ENCODE measurements around the gene BUB1B.

The BUB1B gene

DNA sequence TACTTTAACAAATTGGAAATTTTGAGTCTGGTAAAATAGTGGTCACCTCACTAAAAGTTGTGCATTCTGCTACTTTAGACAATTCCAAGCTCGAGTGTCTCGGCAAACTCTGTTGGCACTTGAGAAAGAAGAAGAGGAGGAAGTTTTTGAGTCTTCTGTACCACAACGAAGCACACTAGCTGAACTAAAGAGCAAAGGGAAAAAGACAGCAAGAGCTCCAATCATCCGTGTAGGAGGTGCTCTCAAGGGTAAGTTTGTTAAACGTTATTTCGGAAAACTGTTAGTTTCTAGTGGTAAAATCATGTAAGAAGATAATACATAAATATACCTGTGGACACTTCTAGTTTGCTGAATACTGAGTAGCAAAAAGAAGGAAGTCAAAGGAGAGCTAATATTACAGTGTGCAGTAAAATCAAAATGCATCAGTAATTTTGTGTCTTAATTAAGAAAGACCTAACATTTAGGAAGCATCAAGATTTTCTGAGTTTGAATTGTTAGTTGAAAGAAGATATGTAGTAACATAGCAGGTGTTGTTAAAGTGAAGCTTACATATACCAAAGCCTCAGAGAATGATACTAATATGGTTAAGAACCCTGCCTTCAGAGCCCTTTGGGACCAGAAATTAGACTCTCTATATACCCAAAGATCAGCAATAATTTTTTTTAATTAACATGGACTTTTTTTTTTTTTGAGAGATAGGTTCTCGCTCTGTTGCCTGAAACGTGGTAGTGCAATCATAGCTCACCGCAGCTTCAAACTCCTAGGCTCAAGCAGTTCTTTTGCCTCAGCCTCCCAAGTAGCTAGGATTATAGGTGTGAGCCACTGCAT lies 23.0 kb downstream of the BUB1B start:
- no peak for DNase-seq

DNA sequence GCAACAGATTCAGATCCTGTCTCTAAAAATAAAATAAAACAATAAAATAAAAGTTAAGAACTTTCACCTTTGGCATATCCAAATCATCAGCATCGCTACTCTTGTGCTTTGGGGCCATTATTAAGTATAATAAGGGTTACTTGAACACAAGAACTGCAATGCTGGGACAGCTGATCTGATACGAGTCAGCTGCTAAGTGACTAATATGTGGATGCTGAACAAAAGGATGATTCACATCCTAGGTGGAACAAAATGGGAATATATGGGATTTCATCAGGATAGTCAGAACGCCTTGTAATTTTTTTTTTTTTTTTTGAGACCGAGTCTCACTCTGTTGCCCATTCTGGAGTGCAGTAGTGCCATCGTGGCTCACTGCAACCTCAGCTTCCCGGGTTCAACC lies 29.7 kb downstream of the BUB1B start:
- peak; percentile 49 for DNase-seq

DNA sequence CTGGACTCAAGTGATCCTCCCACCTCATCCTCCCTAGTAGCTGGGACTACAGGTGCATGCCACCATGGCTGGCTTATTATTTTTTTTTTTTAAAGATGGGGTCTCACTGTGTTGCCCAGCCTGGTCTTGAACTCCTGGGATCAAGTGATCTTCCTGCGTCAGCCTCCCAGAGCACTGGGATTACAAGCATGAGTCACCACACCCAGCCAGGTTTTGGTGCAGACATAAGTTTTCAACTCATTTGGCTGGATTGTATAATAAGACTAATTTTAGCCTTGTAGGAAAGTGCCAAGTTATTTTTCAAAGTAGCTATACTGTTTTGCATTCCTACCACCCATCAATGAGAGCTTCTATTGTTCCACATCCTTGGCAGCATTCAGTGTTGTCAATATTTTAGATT lies 32.1 kb downstream of the BUB1B start:
- DNase-seq, result no peak

DNA sequence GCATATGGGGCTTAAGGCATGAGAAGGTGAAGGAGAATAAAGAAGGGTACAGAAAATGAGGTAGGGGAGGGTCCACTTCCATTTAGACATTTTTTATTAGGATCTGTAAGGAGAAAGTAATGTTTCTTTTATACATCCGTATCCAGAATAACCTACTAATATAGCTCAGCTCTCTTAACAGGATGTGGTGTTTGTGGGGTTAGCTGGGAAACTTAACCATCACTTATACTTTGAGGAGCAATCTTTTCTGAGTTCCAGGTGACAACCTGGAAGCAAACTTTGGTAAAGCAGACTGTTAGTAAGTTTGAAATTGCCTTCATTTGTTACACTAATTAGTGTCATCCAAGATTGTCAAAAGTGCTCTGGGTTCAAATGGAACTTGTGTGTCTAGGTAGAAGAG lies 36.6 kb downstream of the BUB1B start:
- no peak for DNase-seq

DNA sequence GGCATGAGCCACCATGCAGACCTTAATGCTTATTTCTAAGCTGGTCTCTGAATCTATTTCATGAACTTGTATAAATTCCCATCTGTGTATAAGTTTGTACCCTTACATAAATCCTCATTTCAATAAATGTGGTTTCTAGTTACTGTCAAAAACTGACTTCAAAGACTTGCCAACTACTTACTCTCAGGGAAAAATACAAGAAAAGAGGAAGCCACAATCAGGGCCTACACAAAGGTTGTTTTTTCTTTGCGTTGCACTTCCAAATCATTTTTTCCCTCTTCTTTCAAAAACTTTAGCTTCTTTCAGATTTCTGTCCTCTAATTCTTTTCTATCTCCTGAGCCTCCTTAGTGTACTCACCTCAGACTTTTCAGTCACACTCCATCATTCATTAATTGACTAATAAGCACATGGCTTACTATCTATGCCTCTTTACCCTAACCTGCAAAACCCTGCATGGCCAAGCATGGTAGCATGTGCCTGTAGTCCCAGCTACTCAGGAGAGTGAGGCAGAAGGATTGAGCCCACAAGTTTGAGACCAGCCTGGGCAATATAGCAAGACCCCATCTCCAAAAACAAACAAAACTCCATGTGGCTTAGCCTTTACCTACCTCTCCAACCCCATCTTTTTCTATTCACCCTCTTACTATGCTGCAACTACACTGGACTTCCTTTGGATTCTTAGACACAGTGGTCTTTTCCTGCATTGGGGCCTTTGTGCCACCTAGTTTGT lies 37.7 kb downstream of the BUB1B start:
- no peak for DNase-seq

DNA sequence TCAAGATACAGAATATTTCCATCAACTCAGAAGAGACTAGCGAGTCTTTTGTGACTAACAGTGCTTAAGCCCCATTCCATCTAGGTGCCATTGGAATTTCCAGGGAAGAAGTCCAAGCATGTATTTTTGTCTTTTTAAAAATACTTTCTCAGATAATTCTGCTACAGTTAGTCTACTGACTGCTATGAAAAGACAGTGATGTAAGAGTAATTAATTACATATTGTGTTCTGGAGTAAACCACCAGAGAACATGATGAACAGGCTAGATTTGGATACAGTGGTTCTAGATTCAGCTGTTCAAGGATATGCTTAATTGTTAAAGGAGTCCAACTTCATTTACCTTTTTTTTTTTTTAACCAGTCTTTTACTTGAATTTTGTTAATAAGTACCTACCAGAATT lies 43.2 kb downstream of the BUB1B start:
- no peak for DNase-seq

DNA sequence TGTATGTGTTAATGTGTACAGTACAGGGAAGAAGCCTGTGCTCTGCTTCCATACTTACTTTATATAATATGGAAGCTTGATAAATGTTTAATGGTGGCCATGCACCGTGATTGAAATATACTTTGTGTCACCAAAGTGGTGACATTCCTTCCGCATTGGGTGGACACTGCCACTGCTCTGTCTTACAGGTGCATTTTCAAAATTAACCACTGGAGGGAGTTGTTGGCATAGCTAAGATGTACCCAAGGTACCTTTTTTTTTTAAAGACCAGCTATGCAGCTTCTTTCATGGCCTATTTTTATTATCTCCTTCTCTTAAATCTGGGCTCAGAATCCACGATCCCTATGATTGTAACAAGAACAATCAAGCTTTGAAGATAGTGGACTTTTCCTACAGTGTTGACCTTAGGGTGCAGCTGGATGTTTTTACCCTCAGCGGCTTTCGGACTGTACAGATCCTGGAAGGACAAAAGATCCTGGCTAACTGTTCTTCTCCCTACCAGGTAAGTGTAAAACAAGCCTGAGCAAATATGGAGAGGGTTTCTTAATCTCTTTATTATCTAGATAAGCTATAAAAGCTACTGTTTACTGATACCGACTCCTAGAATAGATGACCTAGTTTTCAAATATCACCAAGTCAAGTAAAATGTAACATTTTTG lies 56.4 kb downstream of the BUB1B start:
- peak; percentile 89 for DNase-seq

DNA sequence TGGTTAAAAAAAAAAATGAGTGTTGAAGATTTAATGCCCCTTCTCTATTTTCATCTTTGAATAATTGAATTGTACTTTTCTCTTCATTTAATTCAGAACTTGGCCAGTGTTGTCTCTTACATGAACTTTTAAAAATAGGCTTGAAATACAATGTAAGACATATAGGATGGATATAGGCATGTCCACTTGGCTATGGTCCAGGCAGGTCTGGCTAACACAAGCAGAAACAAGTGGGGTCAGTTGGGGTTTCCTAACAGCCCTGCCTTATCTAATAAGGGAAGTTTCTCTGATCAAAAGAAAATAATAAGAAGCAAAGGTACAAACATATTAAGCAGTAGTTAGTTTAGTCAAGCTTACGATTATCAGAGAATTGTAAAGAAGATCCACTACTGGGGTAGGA lies 58.9 kb downstream of the BUB1B start:
- DNase-seq, result no peak

DNA sequence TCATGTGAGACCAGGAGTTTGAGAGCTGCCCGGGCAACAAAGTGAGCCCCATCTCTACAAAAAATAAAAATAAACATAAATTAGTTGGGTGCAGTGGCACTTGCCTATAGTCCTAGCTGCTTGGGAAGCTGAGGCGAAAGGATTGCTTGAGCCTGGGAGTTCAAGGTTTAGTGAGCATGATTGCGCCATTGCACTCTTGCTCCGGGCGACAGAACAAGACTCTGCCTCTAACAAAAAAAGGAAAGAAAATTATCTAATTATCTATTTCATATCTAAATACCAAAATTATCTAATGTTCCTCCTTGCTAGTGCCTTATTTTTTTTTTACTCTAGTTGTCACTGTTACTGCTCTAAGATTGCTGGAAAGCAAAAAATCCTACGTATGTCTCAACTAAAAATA lies 61.3 kb downstream of the BUB1B start:
- DNase-seq, result no peak

DNA sequence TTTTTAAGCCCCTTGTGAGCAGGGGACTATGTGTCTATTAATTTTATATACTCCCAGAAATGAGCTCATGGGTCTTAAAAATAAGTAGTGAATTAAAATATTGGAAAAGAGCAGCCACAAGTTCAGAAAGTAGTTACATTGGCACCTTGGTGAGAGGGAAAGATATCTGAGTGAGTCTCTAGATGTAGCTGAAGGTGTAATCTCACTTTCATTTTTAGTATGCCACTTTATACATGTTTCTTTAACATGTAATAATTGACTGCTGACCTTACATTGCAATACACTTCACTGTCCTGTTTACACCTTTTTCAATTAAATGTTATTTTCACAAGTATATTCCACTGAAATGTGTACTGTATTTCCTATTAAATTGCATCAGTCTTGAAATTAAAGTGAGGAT lies 65.9 kb downstream of the BUB1B start:
- no peak for DNase-seq

DNA sequence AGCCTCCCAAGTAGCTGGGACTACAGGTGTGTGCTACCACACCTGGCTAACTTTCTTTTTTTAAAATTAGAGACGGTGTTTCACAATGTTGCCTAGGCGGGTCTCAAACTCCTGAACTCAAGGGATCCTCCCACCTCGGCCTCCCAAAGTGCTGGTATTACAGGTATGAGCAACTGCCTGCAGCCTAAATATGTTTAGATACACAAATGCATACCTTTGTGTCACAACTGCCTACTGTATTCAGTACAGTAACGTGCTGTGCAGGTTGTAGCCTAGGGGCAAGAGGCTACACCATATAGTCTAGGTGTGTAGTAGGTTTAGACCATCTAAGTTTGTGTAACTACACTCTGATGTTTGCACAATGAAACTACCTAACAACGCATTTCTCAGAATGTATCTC lies 68.4 kb downstream of the BUB1B start:
- no peak for DNase-seq

DNA sequence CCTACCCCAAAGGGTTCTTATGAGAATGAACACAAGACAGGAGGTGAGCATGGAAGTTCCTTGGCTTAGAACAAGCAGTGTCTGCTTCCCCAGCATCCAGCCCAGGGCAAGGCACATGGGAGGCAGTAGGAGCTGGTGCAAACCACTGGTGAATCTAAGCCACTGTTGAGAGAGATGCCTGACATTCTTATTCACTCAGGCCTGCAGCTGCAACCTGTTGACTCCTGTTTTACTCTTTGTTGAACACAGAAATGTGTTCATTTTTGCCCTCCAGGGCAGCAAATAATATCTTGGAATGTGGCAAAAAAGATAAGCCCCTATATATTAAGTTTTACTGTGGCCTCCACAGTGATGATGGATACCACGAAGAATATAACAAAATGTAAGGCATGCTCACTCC lies 69.1 kb downstream of the BUB1B start:
- no peak for DNase-seq

DNA sequence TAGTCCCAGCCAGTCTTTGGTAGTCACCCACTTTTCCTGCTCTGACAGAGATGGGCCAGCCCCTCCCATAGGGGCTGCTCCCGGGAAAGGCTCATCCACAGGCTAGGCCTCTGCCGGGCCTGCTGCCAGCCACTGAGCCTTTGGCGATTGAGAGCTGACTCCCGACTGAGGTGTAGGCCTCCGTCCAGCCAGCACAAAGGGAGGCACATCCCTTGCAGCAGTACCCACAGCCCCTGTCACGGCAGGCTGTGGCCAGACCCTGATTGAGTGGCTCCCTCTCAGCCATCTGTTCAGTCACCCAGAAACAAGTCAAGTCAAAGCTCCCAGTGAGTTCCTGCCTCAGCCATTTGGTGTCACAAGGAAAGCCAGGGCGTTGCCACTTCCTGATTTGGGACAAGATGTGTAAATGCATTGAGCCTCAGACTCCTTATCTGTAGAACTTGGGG lies 71.8 kb downstream of the BUB1B start:
- DNase-seq, result peak; percentile 52

DNA sequence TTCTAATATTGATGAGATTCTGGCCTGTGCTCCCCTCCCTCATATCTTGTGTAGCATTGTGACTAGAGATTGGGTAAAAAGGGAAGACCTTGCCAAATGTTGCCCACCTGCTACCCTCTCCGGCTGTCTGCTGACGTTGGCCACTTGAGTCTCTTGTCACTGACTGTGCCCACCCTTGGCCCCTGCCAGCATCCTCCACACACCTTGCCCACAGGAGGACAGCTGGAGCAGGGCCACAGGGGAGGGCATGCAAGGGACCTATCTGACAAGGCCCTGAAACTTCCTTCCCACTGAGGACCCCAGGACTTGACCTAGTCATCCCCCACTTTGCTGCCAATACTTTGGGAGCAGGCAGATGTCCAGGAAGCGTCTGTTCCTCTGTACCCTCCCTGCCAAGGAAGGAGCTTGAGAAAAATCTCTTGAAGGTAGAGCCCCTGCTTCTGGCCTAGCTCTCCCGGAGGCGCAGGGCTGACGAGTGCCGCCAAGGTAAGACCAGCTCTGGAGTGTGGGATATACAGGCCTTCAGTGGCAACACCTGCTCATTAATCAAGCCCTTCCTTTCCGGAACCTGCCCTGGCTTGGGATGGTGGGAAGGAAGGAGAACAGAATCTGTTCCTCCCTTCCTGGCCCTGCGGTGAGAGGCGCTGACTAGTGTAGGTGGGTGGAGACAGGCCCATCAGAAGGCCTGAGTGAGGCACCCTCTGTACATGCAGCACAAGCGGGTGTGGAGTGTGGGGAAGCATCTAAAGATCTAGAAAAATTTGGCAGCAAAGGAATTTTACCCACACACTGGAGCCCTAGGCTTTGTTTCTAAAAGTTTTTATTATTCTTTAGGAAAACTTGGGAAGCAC lies 73.1 kb downstream of the BUB1B start:
- DNase-seq, result peak; percentile 20

DNA sequence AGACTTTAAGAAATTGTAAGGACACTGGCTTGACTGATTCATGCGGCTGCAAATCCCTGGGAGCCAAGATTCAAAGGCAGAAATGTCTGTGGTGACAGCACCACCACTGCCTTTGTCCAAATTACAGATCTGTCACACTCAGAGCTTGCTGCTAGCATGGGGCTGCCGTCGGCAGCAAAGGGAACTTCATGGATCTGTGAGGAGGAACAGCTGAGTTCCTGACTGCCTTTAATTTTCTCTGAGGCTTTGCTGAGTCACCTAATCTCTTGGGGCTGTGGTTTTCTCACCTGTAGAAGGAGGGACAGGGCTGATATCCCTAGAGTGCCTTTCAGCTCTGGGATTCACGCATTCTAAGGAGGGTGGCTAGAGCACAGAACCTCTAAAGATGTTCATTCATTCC lies 73.9 kb downstream of the BUB1B start:
- peak; percentile 19 for DNase-seq

DNA sequence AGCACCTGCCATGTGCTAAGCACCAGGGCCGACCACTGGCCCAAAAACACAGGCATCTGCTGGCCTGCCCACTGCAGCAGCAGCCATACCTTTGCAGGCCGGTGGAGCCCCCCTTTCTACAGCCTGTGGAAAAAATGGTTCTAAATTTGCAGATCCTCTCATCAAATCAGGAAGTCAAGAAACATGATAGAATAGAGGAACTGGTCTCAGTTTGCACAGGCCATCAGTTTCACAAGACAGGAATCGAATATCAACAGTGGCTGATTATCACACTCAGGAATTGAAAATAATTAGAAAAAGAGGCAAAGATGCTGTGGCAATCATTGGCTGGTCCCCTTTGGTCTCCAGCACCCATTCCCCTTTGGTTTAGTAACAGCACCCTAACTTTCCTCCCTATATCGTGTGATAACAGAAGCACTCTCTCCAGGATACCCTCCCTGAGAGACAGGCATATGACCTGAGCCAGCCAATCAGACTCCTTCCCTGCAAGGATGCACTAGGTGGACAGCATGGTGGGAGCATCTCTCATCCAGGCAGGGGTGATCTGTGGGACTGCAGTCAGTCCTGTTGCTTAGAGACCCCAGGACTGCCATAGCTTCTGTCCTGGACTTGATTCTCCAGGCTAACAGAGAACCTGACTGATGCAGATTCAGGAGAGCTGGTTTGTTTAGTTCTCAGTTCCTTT lies 74.5 kb downstream of the BUB1B start:
- peak; percentile 55 for DNase-seq

DNA sequence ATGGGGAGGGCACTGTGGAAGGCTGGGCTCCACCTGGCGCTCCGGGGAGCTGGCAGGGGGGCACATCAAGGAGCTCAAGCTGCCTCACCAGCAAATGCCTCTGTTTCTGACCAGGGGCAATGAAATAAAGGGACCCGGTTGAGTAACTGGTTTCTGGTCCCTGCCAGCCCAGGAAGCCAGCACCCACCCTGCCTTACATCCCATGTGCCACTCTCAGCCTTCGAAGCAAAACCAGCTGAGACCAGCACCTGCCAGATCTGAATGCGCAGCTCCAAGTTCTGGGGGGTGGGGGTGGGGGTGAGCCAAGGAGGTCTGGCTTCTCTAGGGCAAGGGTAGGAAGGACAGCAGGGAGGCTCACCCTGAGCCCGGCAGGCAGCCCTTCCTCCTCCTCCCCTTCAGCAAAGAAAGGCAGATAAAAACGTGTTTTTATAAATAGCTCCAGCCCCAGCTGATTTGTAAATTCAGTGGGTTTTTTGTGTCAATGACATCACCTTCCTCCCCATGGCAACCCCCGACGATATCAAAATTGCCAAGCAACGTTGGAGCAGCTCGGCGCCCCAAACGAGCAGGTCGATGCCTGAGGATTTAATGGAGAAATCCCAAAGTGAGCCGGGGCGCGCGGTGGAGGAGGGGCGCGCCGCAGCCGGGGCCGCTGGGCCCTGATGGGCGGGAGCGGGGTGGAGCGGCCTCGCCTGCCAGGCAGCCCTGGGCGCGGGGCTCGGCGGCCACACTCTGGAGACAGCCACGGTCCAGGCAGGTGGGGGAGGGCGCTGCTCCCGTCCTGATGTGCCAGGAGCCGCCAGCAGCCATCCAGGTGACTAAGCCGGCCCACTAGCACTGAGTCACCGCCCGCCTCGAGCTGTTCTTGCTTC lies 77.9 kb downstream of the BUB1B start, which contains the start of gene PAK6:
TSS of gene PAK6 (plus strand) at position 532 of the 872 bp plus-strand sequence. CDS start 25,723 bp downstream, outside the sequence.
- DNase-seq, result peak; percentile 33

DNA sequence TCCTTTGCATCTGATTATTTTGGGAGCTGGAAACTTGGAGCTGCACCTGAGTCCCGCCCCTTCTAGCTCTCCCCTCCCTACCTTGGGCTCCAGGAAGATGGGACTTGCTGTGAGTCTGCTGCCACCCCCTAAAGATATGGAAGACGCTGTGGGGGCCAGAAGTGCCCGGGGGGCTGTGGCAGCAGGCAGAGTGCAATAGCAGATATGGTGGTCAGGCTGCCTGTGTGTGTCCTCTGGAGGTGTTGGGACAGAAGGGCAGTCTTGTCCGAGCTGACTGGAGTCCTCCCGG lies 78.5 kb downstream of the BUB1B start:
- no peak for DNase-seq

DNA sequence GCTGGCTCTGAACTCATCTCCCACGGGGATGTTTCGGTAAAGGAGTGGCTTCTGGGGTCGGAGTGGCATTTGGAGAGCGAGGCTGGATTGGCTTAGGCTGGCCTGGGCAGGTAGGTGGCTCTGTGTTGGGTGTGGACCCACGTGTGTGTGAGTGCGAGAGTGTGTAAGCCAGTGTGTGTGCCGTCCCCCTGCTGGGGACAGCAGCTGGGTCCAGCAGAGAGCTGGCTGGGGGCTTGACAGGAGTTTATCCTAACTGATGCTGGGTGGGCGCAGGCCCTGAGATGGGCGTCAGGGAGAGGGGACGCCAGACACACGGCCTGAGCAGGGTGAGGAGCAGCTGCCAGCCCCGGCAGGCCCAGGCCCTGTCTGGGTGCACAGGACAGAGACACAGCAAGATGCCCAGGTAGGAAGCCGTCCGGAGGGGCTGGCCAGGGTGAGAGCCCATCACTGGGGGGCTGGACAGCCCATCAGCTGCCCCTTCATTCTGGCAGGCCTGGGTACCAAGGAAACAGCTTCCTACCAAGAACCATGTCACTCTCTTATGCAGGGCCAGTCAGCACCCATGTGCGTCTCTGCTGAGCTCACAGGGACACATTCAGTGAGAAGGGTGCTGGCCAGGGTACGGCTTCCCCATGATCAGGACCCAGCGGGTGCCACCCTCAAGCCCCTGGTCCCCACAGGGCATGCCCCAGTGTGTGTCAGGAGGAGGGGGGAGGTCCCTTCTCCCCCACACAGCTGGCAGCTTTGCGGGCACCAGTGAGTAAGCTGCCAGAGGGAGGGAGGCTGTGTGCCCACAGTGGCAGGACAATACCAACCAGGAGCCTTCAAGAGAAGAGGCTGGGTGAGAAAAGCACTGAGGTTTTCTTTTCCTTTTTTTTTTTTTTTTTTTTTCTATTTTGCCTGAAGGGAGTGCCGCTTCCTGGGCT lies 79.1 kb downstream of the BUB1B start:
- DNase-seq, result no peak

DNA sequence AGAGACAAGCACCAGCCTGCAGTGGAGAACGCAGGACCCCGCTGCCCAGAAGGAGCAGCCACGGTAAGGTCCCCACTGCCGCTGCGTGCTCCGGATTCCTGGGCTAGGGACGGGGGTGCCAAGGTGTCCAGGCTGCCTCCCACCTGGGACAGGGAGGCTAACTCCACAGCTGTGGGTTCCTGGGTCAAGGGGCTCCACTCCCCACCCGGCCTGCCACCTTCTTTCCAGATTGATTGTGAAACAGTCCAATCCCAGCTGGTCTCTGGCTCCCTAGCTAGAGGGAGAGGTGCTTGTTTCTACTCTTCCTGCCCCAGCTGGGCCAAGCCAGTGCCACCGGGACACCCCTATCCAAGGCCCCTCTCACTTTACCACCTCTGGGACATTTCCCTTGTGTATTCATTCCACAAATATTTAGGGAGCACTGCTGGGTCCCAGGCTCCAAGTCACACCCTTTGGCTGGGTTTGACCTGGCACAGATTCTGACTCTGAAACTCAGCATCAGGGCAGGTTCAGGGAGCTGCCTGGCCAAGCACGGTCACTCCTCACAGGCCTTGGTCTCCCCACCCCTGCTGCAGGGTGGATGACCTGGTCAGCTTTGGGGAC lies 79.9 kb downstream of the BUB1B start:
- no peak for DNase-seq

Data from suppressor macrophage treated with lipopolysaccharide for 4 hours (primary cell).